Measurements from ENCODE around the gene LBX1.

Gene LBX1

GRCh38 chr10:101233443-101233842, 4.2 kb upstream of the LBX1 start:
- no peak for TF ChIP-seq CTCF (IDR thresholded peaks at IDR 0.05)

DNA sequence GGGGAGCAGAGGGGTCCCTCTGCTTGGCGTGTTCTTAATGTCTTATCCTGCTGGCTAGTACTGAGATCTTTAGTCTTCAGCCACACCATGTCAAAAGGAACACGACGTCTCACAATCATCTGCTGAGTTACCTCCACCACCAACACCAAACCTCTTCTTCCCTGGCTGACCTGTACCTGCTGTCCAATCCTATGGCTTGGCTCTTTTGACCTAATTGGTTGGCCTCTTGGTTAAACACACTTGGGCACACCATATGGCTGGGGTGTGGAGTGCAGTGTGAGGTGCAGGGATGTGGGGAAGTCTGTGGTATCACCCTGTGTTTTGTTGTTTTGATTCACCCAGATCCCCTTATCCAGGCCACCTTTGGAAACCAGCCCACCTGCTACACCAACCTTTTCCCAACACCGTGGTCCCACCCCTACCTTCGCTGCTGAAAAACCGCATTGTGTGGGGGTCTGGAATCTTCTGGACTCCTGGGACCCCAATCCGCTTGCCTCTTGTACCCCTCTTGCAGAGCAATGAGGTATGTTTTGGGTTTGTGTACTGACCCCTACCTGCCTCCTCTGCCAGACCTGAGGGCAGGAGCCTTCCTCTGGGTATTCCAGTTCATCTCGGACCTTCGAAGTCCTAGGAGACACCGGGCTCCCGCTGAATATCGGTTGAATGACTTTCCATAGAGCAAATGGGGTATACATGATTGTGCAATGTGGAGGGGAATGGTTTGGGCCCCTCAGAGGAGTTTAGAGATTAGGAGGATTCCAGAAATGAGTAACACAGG, 2.8 kb upstream of the LBX1 start:
- no peak for TF ChIP-seq CTCF (IDR thresholded peaks at IDR 0.05)

DNA sequence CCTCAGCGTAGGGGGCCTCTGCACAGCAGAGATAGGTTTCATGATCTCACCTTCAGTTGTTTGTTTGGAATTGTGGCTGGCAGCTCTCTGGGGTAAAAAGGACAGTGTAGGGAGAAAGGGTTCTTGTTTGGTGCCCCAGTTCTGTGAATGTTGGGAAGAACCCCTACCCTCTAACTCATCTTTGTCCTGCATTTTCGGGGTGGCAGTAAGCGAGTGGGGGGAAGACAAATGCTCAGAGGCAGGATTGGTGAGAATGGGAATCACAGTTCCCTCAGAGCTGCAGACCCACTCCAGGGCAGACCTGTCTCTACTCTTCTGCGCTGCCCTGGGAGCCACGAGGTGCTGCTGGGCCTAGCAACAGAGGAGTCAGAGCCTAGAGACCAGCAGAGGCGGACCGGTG, 1.8 kb upstream of the LBX1 start:
- no peak for TF ChIP-seq CTCF (IDR thresholded peaks at IDR 0.05)

DNA sequence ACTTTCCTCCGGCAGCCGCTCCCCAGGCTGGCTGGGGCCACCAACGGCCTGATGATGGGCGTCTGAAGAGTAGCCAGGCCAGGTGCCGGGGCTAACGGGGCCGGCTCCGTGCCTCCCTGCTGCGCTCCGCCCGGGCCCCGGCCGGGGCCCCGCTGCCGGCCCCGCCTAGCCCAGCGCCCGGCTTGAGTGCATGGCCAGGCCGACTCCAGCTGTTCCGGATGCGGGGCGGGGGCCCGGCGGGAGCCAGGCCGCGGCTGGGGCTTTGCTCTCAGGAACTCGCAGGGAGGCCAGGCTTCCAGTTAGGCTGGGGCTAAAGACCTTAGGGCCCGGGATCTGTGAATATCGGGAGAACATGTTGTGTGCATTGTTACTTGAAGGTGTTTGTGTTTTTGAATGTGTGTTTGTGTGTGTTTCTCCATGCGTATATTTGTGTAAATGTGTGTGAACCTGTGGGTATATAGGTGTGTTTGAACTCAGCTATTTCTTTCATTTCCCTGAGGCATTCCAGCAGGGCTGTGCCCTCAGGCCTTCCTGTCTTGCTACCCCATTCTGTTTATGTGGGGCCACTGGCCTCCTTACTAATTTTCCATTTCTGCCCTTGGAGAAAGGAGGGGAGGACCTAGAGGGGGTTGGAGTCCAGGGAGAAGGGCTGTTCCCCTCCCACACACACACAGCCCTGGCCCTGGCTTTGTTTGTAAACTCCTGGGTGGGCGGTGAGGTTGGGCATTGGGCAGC, 1.1 kb upstream of the LBX1 start:
- TF ChIP-seq CTCF (IDR thresholded peaks at IDR 0.05) = no peak

DNA sequence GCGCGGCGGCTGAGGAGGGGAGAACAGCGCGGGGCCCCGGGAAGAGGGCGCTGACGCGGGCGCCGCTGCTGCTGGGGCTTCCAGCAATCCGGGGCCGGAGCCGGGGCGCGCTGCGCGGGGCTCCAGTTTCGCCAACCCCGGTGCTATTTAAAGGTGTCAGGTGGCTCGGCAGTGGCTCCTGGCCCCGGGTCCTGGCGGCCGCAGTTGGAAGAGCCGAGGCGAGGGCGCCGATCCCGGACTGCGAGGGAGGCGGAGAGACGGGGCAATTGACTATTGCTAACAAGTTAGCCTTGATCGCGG, 347 bp downstream of the LBX1 start:
- TF ChIP-seq CTCF (IDR thresholded peaks at IDR 0.05) = no peak

- no peak for TF ChIP-seq CTCF (IDR thresholded peaks at IDR 0.05)
These were observed 904 bp downstream of the LBX1 start for GRCh38 chr10:101228153-101228965.

- no peak for TF ChIP-seq CTCF (IDR thresholded peaks at IDR 0.05)
These were observed 1.7 kb downstream of the LBX1 start for GRCh38 chr10:101227429-101228152.
